Choroid plexus epithelial cell (primary cell): ENCODE results near the gene SCGB1A1.

ENCODE experiments used
- DNase-seq: peaks from one replicate; pipeline ENCODE4 v3.0.0-alpha.2; 2010; ENCODE audit warnings: low read depth
- H3K4me3 ChIP-seq: 2 replicates; pipeline ENCODE4 v1.5.1; 2011; ENCODE audit warnings: low read depth, mild to moderate bottlenecking, control low read depth, low read length, moderate library complexity
- TF ChIP-seq, protein P1 (sequence below): conservative IDR thresholded peaks from 2 replicates; pipeline ENCODE4 v1.5.1; 2011; ENCODE audit warnings: low read depth, mild to moderate bottlenecking, control low read depth, inconsistent platforms, low read length, moderate library complexity

Gene SCGB1A1

GRCh38 chr11:62420882-62421281, 2.0 kb downstream of the SCGB1A1 start:
- no peak for DNase-seq
- TF ChIP-seq, protein P1, sequence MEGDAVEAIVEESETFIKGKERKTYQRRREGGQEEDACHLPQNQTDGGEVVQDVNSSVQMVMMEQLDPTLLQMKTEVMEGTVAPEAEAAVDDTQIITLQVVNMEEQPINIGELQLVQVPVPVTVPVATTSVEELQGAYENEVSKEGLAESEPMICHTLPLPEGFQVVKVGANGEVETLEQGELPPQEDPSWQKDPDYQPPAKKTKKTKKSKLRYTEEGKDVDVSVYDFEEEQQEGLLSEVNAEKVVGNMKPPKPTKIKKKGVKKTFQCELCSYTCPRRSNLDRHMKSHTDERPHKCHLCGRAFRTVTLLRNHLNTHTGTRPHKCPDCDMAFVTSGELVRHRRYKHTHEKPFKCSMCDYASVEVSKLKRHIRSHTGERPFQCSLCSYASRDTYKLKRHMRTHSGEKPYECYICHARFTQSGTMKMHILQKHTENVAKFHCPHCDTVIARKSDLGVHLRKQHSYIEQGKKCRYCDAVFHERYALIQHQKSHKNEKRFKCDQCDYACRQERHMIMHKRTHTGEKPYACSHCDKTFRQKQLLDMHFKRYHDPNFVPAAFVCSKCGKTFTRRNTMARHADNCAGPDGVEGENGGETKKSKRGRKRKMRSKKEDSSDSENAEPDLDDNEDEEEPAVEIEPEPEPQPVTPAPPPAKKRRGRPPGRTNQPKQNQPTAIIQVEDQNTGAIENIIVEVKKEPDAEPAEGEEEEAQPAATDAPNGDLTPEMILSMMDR, result no peak
- no peak overlapping the region for H3K4me3 ChIP-seq

DNA sequence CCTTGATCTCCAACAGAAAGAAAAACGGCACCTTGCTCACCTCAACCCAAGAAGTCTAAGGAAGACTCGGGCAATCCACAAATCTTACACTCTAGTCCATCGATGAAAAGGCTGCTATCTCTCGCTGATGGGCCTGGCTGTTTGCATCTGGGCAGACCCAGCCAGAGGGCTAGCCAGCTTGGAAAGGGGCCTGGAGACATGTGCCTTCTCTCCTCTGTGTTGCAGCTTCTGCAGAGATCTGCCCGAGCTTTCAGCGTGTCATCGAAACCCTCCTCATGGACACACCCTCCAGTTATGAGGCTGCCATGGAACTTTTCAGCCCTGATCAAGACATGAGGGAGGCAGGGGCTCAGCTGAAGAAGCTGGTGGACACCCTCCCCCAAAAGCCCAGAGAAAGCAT, 3.2 kb downstream of the SCGB1A1 start:
- no peak for DNase-seq
- no peak overlapping the region for H3K4me3 ChIP-seq
- TF ChIP-seq, protein P1, result no peak

DNA sequence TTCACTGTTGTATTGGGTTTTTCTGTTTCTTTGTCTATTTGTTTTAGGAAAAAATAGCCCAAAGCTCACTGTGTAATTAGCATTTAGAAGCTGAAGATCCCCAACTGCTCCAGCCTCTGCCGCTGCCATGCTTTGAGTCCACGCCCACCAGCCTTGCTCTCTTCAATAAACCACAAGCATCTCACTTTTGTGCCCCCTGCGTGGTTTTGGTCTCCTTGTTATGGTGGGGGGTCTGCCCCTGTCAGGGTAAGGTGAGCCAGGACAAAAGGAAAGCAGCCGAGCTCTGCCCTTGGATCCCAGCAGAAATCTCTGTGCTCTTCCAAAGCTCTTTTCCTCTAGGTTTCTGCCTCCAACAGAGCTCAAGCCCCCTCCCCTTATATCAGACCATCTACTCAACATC, 4.2 kb downstream of the SCGB1A1 start:
- H3K4me3 ChIP-seq, result no peak overlapping the region
- TF ChIP-seq, protein P1, result no peak
- no peak for DNase-seq

- DNase-seq, result peak; percentile 64
- H3K4me3 ChIP-seq, result no peak overlapping the region
- TF ChIP-seq, protein P1, result no peak
Measured at GRCh38 chr11:62427630-62428233, 8.9 kb downstream of the SCGB1A1 start.

DNA sequence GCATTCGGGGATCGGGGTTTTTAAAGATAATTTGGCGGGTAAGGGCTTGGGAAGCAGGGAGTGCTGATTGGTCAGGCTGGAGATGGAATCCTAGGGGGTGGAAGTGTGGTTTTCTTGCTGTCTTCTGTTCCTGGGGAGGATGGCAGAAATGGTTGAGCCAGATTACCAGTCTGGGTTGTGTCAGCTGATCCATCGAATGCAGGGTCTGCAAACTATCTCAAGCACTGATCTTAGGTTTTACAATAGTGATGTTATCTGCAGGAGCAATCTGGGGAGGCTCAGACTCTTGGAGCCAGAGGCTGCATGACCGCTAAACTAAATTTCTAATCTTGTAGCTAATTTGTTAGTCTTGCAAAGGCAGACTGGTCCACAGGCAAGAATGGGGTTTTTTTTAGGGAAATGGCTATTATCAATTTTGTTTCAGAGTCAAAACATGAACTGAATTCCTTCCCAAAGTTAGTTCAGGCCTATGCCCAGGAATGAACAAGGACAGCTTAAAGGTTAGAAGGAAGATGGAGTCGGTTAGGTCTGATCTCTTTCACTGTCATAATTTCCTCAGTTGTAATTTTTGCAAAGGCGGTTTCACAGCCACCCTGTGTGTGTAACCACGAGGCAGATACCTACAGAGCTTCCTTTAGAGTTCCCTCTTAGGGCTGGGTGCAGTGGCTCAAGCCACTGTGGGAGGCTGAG, 10.2 kb downstream of the SCGB1A1 start:
- no peak for DNase-seq
- TF ChIP-seq, protein P1, result no peak

GRCh38 chr11:62430425-62430824, 11.6 kb downstream of the SCGB1A1 start:
- H3K4me3 ChIP-seq, result no peak overlapping the region
- TF ChIP-seq, protein P1, result no peak
- no peak for DNase-seq

More for the DNA sequence above, 10.2 kb downstream of the SCGB1A1 start:
- no peak overlapping the region for H3K4me3 ChIP-seq
